C4-2B (cell line): ENCODE measurements around the gene CYLD.

Experiments
- CTCF ChIP-seq: fragments of 450-650 bp; conservative IDR thresholded peaks from 2 replicates; pipeline ENCODE4 v1.5.1; 2017; ENCODE audit warnings: mild to moderate bottlenecking
- ZFX ChIP-seq: fragments of 450-650 bp; IDR thresholded peaks from 2 replicates; pipeline ENCODE4 v1.6.1; 2017

DNA sequence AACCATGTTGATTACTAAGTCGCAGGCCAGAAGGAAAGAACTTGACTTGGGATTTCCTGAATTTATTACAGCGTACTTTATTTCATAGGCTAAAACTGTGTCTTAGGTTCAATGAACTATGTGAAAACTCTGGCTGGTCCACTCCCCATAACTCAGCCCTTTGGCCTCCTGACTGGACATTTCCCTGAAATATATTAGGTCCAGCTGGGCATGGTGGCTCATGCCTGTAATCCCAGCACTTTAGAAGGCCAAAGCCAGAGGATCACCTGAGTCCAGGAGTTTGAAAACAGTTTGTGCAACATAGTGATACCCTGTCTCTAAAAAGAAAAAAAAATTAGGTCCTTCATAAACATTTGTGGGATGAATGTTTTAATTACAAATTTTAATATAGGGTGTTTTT, 97.0 kb downstream of the CYLD start:
- TF ChIP-seq CTCF (no peak), ZFX (no peak)
